ENCODE data around the gene CDK19.

CDK19 gene

DNA sequence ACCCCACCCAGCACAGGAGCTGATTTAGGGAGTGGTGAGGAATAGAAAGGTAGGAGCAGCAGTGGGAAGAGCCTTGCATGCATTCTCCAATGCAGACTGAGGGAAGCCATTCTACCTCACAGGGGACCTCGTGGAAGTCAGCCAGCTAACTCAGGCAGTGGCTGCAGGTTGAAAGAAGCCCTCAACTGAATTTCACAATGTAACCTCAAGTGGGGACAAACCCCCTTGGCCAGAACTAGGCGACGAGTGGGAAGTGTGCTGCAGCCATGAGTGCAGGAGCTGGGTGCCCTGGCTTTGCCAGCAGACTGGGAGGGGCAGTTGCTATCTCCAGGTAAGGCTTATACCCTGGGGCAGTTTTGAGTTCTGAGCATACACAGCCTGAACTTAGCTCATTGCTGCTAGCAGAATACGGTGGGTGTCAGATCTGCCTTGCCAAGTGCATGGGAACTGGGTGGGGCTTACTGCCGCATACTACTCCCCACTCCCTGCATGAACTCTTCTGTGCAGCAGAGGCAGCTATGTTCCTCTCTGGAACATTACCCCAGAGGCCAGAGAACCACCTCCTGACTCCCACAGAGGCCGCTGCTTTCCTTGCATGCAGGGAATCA is 126.5 kb downstream of the CDK19 start:
- no peak for DNase-seq (ENCODE audit: low read depth)
- TF ChIP-seq, protein P1, sequence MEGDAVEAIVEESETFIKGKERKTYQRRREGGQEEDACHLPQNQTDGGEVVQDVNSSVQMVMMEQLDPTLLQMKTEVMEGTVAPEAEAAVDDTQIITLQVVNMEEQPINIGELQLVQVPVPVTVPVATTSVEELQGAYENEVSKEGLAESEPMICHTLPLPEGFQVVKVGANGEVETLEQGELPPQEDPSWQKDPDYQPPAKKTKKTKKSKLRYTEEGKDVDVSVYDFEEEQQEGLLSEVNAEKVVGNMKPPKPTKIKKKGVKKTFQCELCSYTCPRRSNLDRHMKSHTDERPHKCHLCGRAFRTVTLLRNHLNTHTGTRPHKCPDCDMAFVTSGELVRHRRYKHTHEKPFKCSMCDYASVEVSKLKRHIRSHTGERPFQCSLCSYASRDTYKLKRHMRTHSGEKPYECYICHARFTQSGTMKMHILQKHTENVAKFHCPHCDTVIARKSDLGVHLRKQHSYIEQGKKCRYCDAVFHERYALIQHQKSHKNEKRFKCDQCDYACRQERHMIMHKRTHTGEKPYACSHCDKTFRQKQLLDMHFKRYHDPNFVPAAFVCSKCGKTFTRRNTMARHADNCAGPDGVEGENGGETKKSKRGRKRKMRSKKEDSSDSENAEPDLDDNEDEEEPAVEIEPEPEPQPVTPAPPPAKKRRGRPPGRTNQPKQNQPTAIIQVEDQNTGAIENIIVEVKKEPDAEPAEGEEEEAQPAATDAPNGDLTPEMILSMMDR (IDR thresholded peaks at IDR 0.05; ENCODE audit: control insufficient read depth, insufficient read depth, low read depth, low read length, missing control alignments), result no peak
- H3K4me3 ChIP-seq (ENCODE audit: control insufficient read depth, low read depth, low read length), result no peak overlapping the region

DNA sequence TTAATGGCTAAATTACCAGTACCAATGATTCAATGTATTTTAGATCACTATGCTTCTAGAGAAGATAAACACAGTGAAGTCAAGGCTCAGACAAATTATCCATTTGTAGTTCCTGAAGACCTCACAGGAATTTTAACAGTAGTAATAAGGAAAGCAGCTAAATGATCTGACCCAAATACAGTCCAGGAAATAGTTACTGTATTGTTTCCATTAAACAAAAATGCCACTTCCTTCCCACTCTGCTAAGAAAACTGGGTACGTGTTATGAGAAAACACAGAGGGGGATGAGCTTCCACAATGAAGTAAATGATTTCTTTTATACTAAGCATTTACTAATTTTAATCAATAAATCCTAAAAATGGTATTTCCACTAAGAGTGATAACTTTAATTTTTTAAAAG is 127.9 kb downstream of the CDK19 start:
- DNase-seq (ENCODE audit: low read depth), result no peak
- no peak overlapping the region for H3K4me3 ChIP-seq (ENCODE audit: control insufficient read depth, low read depth, low read length)
- TF ChIP-seq, protein P1 (IDR thresholded peaks at IDR 0.05; ENCODE audit: control insufficient read depth, insufficient read depth, low read depth, low read length, missing control alignments), result no peak

DNA sequence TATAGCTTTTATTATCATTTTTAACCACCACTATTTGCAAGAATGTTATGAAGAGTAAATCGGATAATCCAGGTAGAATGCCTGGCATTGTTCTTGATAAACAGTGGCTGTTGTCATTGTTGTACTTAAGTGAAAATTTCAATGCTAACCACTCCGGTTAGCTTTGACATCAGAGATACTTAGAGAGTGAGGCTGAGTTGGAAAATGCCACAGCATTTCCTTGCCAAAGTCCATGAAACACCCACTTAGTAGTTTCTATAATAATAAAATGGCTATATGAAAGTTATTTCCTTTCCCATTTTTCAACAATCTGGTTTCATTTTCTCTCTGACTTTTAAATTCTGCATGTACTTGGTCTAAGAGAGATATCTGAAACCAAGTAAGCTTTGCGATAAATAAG is 132.0 kb downstream of the CDK19 start:
- H3K4me3 ChIP-seq (ENCODE audit: control insufficient read depth, low read depth, low read length), result no peak overlapping the region
- no peak for DNase-seq (ENCODE audit: low read depth)
- TF ChIP-seq, protein P1 (IDR thresholded peaks at IDR 0.05; ENCODE audit: control insufficient read depth, insufficient read depth, low read depth, low read length, missing control alignments), result no peak

GRCh38 chr6:110682460-110682853 is 132.8 kb downstream of the CDK19 start:
- DNase-seq (ENCODE audit: low read depth), result peak; percentile 46
- H3K4me3 ChIP-seq (ENCODE audit: control insufficient read depth, low read depth, low read length), result no peak overlapping the region
- TF ChIP-seq, protein P1 (IDR thresholded peaks at IDR 0.05; ENCODE audit: control insufficient read depth, insufficient read depth, low read depth, low read length, missing control alignments), result peak; percentile 66

DNA sequence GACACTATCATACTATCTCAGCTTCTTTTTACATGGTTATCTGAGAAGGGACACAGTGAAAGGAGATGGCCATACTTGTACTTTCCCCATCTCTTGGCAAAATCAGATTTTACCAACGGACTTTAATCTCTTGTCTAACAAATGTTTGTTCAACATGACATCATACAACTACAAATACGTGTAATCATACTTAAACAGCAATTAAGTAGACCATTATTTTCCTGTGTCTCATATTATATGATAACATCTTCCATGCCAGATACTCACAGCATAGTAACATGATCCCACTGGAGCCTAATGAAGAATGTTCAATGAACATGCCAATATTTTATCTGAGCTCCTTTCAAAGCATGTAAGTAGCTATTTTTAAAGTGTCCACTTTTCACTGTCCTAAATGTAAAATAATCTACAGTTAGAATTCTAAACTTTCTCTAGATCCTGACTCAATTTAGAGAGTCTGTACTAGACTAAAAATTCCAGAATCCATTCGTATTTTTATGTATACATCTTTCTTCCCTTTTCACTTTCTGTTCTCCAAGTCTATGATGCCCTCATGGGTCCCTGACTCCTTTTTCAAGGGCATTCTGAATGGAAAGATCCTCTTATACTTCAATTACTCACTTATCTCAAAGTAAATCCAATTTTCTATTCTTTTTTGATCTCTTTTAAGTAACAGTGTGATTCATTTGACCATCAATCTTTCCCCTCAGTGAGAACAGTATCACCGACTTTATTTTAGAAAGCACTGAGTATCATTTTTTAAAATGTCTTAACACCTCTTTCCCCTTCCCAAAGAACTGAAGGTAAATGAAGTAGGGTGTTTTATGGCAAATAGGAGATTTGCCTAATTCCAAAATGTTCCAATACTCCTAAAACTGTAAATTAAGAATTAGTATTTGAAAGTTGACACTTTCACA is 133.5 kb downstream of the CDK19 start:
- H3K4me3 ChIP-seq (ENCODE audit: control insufficient read depth, low read depth, low read length), result no peak overlapping the region
- DNase-seq (ENCODE audit: low read depth), result no peak
- TF ChIP-seq, protein P1 (IDR thresholded peaks at IDR 0.05; ENCODE audit: control insufficient read depth, insufficient read depth, low read depth, low read length, missing control alignments), result no peak

DNA sequence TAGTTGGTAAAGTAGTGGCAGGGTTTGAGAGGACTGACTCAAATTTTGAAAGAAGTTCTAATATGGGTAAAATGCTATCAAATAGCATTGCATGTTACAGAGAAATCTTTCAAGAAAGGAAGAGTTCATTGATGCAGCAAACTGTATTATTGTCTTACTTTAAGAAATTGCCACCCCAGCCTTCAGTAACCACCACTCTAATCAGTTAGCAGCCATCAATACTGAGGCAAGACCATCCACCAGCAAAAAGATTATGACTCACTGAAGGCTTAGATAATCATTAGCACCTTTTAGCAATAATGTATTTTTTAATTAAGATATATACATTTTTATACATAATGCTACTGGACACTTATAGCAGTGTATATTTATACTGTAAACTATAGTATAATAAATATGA is 138.9 kb downstream of the CDK19 start:
- DNase-seq (ENCODE audit: low read depth), result no peak
- TF ChIP-seq, protein P1 (IDR thresholded peaks at IDR 0.05; ENCODE audit: control insufficient read depth, insufficient read depth, low read depth, low read length, missing control alignments), result no peak
- no peak overlapping the region for H3K4me3 ChIP-seq (ENCODE audit: control insufficient read depth, low read depth, low read length)
